ENCODE measurements around the gene CPPED1.

Gene CPPED1, protein sequence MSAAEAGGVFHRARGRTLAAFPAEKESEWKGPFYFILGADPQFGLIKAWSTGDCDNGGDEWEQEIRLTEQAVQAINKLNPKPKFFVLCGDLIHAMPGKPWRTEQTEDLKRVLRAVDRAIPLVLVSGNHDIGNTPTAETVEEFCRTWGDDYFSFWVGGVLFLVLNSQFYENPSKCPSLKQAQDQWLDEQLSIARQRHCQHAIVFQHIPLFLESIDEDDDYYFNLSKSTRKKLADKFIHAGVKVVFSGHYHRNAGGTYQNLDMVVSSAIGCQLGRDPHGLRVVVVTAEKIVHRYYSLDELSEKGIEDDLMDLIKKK

DNA sequence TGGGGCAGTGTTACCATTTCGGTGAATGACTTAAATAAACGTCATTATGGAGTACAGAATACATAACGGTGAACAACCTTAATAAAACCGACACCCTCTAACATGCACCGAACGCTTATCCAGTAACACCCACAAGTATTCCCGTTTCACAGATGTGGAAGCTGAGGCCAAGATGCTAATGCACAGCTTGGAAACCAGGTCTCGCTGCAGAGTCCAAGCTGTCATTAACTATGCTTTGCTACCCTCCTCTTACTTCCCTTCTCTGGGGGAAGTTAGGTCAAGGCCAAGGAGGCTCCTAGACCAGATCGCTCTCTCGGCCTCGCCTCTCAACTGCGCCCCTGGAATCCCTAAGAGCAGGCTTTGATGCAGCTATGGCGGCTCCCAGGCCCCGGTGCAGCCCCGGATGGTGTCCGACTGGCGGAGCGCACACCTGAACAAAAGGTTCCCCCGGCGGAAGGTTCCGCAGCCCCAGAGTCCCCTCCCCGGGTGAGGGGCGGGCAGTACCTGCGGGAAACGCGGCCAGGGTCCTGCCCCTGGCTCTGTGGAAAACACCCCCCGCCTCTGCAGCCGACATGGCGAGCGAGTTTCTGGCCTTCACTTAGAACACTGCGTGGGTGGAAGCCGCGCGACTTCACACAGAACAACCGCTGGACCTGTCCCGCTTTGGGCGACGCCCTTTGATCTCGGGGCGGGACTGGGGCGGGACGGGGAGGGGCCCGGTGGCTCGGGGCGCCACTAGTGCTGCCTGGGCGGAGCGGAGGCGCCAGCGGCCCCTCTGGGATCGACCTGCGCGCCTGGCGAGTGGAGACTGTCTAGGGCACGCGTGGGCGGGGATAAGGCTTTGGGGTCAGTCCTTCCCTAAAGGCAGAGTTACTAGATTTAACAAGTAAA is at the start of gene CPPED1:
TSS of gene CPPED1 (minus strand) at position 685 of the 891 bp plus-strand sequence. CDS start at position 574, 111 bp downstream.
- no peaks in the 10 kb centered on the region for H3K27me3 ChIP-seq (ENCODE audit: insufficient read depth, low read length)
- H3K4me1 ChIP-seq (ENCODE audit: control insufficient read depth, insufficient read depth, low read length, unreplicated experiment) = peaks cover 25% of the 10 kb centered on the region
- peak within 1 kb of the TSS; percentile 99 for H3K27ac ChIP-seq (ENCODE audit: low read depth, low read length)
- H3K36me3 ChIP-seq (ENCODE audit: insufficient read depth, low read length) = no peaks in the 10 kb centered on the region
- H2AFZ ChIP-seq (ENCODE audit: low read length, unreplicated experiment) = peak within 1 kb of the TSS; percentile 71
- peaks cover 17% of the 10 kb centered on the region for H3K79me2 ChIP-seq (ENCODE audit: control insufficient read depth, insufficient read depth, low read length, unreplicated experiment)
- peak within 1 kb of the TSS; percentile 78 for H3K4me3 ChIP-seq (ENCODE audit: low read depth, low read length)

DNA sequence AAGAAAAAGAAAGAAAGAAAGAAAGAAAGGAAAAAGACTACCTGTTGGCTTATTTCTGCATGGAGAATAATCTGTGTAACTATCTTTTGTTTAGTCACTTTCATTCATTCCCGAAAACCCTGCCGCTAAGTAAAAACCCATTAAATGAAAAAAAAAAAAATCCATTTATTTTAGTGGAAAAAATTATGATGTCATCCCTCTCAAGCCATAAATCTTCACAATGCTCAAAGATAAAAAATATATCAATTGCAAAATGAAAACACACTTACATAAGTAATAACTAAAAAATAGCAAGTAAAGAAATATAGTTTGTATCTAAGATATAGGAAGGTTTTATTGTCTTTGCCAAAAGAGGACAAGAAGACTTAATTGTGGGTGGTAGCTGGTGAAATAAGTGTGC is 46.5 kb upstream of the CPPED1 start:
- no peak overlapping the region for H2AFZ ChIP-seq (ENCODE audit: low read length, unreplicated experiment)
- no peaks in the 10 kb centered on the region for H3K36me3 ChIP-seq (ENCODE audit: insufficient read depth, low read length)

DNA sequence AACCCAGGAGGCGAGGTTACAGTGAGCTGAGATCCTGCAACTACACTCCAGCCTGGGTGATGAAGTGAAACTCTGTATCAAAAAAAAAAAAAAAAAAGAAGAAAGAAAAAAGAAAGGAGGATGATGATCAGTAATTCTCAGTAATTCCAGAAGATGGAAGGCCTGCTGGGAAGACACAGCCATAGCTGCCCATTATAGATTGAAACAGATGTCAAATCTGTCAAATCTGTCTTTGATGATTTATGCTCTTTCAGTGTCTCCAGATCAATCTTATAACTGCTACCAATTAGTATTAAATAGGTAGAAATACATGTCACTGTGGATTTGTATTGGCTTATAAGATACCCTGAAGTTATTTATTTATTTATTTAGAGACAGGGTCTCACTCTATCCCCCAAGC is 42.9 kb upstream of the CPPED1 start:
- Histone ChIP-seq H3K4me1 (ENCODE audit: control insufficient read depth, insufficient read depth, low read length, unreplicated experiment) (no peaks in the 10 kb centered on the region), H3K27ac (ENCODE audit: low read depth, low read length) (no peak overlapping the region), H3K27me3 (ENCODE audit: insufficient read depth, low read length) (no peaks in the 10 kb centered on the region), H3K36me3 (ENCODE audit: insufficient read depth, low read length) (no peaks in the 10 kb centered on the region), H3K79me2 (ENCODE audit: control insufficient read depth, insufficient read depth, low read length, unreplicated experiment) (no peaks in the 10 kb centered on the region), H2AFZ (ENCODE audit: low read length, unreplicated experiment) (no peak overlapping the region), H3K4me3 (ENCODE audit: low read depth, low read length) (no peak overlapping the region)

More for the DNA sequence above, 46.5 kb upstream of the CPPED1 start:
- no peak overlapping the region for H3K4me3 ChIP-seq (ENCODE audit: low read depth, low read length)
- H3K79me2 ChIP-seq (ENCODE audit: control insufficient read depth, insufficient read depth, low read length, unreplicated experiment) = no peaks in the 10 kb centered on the region
- H3K4me1 ChIP-seq (ENCODE audit: control insufficient read depth, insufficient read depth, low read length, unreplicated experiment) = no peaks in the 10 kb centered on the region
- no peaks in the 10 kb centered on the region for H3K27me3 ChIP-seq (ENCODE audit: insufficient read depth, low read length)
- no peak overlapping the region for H3K27ac ChIP-seq (ENCODE audit: low read depth, low read length)

DNA sequence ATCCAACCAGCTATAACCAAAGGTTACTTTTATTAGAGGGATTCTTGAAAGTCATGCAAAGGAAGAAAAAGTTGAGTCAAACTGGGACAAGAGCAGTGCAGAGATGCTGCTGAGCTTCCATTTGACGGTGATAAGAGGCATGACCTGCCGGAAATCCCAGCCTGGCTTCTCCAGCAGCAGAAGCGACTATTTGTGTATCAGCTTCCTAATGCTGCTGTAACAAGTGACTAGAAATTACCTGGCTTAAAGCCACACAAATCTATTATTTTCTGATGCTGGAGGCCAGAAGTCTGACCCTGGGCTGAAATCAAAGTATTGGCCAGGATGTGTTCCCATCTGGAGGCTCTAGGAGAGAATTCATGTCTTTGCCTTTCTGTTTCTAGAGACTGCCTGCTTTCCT is 41.6 kb upstream of the CPPED1 start:
- H3K36me3 ChIP-seq (ENCODE audit: insufficient read depth, low read length) = no peaks in the 10 kb centered on the region
- no peaks in the 10 kb centered on the region for H3K79me2 ChIP-seq (ENCODE audit: control insufficient read depth, insufficient read depth, low read length, unreplicated experiment)

DNA sequence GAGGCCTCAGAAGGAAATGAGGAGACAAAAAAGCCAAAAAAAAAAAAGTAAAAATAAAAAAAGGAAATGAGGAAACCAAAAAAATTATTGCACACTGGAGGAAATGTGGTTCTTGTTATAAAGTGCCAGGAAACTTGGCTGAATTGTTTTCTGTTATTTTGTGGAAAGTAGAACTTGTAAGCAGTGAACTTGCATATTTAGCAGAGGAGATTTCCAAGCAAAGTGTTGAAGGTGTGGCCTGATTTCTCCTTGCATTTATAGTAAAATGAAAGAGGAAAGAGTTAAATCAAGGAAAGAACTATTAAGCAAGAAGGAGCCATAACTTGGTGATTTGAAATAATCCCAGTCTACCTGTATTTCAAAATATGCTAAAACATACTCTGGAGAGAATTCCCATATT is 34.1 kb upstream of the CPPED1 start:
- Histone ChIP-seq H2AFZ (ENCODE audit: low read length, unreplicated experiment) (no peak overlapping the region), H3K27me3 (ENCODE audit: insufficient read depth, low read length) (no peaks in the 10 kb centered on the region), H3K36me3 (ENCODE audit: insufficient read depth, low read length) (no peaks in the 10 kb centered on the region), H3K4me3 (ENCODE audit: low read depth, low read length) (no peak overlapping the region), H3K27ac (ENCODE audit: low read depth, low read length) (no peak overlapping the region), H3K79me2 (ENCODE audit: control insufficient read depth, insufficient read depth, low read length, unreplicated experiment) (no peaks in the 10 kb centered on the region), H3K4me1 (ENCODE audit: control insufficient read depth, insufficient read depth, low read length, unreplicated experiment) (no peaks in the 10 kb centered on the region)

More for the DNA sequence above, 41.6 kb upstream of the CPPED1 start:
- Histone ChIP-seq H3K4me3 (ENCODE audit: low read depth, low read length) (no peak overlapping the region), H3K27ac (ENCODE audit: low read depth, low read length) (no peak overlapping the region), H2AFZ (ENCODE audit: low read length, unreplicated experiment) (no peak overlapping the region), H3K27me3 (ENCODE audit: insufficient read depth, low read length) (no peaks in the 10 kb centered on the region), H3K4me1 (ENCODE audit: control insufficient read depth, insufficient read depth, low read length, unreplicated experiment) (no peaks in the 10 kb centered on the region)

DNA sequence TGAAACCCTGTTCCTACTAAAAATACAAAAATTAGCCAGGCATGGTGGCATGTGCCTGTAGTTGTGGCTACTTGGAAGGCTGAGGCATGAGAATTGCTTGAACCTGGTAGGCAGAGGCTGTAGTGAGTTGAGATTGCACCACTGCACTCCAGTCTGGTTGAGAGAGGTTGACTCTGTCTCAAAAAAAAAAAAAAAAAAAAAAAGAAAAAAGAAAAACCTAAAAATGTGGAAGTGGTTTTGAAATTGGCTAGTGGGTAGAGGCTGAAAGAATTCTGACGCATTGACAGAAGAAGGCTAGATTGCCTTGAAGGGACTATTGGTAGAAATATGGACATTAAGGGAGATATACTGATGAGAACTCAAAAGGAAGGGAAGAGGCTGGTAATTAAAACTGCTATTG is 33.6 kb upstream of the CPPED1 start:
- Histone ChIP-seq H3K27me3 (ENCODE audit: insufficient read depth, low read length) (no peaks in the 10 kb centered on the region), H3K36me3 (ENCODE audit: insufficient read depth, low read length) (no peaks in the 10 kb centered on the region), H3K79me2 (ENCODE audit: control insufficient read depth, insufficient read depth, low read length, unreplicated experiment) (no peaks in the 10 kb centered on the region), H3K4me3 (ENCODE audit: low read depth, low read length) (no peak overlapping the region), H3K27ac (ENCODE audit: low read depth, low read length) (no peak overlapping the region), H3K4me1 (ENCODE audit: control insufficient read depth, insufficient read depth, low read length, unreplicated experiment) (no peaks in the 10 kb centered on the region), H2AFZ (ENCODE audit: low read length, unreplicated experiment) (no peak overlapping the region)

DNA sequence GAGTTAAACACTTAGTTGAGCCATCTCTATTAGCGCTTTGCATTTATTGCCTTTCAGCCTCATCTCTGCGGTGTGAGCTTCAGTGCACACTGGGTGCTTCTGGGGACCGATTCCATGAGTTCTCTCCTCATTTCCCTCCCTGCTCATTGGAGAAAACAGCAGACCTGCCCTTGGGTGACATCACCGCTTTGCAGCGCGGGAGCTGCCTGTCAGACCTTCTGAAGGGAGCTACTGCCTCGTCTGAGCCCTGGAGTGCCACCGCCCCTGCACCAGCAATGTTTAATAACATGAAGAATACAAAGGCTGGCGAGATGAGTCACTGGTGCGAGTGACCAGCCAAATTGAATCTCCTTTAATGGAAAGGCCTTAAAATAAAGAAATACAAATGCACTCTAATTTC is 30.2 kb upstream of the CPPED1 start:
- H2AFZ ChIP-seq (ENCODE audit: low read length, unreplicated experiment) = no peak overlapping the region
- no peak overlapping the region for H3K27ac ChIP-seq (ENCODE audit: low read depth, low read length)
- no peaks in the 10 kb centered on the region for H3K79me2 ChIP-seq (ENCODE audit: control insufficient read depth, insufficient read depth, low read length, unreplicated experiment)
- no peaks in the 10 kb centered on the region for H3K36me3 ChIP-seq (ENCODE audit: insufficient read depth, low read length)
- no peaks in the 10 kb centered on the region for H3K27me3 ChIP-seq (ENCODE audit: insufficient read depth, low read length)
- no peak overlapping the region for H3K4me3 ChIP-seq (ENCODE audit: low read depth, low read length)
- no peaks in the 10 kb centered on the region for H3K4me1 ChIP-seq (ENCODE audit: control insufficient read depth, insufficient read depth, low read length, unreplicated experiment)

DNA sequence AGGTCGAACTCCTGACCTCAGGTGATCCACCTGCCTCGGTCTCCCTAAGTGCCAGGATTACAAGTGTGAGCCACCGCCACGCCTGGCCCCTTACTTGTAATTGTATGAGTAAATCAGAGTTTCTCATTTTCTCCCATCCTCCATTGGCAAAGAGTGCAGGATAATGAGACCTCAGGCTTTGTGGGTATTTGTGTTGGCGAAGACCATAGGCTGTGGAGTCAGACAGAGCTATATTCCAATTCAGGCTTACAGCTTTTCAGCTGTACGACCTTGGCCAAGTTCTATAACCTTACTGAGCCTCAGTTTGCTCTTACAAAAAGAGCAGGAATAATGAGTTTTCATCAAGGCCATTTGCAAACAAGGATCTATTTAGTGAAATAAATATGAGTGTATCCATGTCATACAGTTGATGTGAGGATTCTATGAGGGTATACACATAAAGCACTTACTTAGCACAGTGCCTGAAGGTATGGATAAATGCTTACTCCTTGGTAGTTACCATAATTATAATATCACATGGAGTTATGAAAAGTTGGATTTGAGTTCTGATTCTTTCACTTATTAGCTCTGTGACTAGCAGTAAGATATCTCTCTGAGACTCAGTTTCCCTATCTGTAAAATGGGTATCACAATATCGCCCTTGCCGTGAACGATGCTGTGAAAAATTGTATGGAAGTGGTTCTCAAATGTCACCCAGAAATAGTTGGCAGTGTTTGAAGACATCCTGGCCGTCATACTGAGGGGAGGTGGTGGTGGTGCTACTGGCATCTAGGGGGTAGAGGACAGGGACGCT is 25.6 kb upstream of the CPPED1 start:
- no peaks in the 10 kb centered on the region for H3K79me2 ChIP-seq (ENCODE audit: control insufficient read depth, insufficient read depth, low read length, unreplicated experiment)
- H3K36me3 ChIP-seq (ENCODE audit: insufficient read depth, low read length) = no peaks in the 10 kb centered on the region
- H3K4me1 ChIP-seq (ENCODE audit: control insufficient read depth, insufficient read depth, low read length, unreplicated experiment) = no peaks in the 10 kb centered on the region
- peaks cover 4% of the 10 kb centered on the region; the same call in 1 of the 2 replicates for H3K27me3 ChIP-seq (ENCODE audit: insufficient read depth, low read length)
- H3K27ac ChIP-seq (ENCODE audit: low read depth, low read length) = no peak overlapping the region
- H3K4me3 ChIP-seq (ENCODE audit: low read depth, low read length) = no peak overlapping the region
- H2AFZ ChIP-seq (ENCODE audit: low read length, unreplicated experiment) = no peak overlapping the region

DNA sequence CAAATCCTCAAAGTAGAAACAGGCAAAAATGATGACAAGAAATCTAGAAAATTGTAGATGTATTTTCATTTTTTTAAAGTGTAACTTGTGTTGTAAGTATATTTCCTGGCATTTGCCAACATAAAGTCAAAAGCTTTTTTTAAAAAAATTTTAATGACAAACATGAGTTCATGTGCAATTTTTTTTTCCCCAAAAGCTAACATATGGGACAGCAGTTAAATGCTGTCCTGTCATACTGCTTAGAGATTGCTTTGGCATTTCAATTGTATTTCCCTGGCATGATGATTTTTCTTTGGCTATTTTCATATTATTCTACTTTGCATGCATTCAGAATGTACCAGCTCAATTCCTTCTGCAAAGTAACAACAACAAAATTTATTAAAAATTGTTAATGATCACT is 24.5 kb upstream of the CPPED1 start:
- H3K36me3 ChIP-seq (ENCODE audit: insufficient read depth, low read length) = no peaks in the 10 kb centered on the region
- H3K4me3 ChIP-seq (ENCODE audit: low read depth, low read length) = no peak overlapping the region
- H2AFZ ChIP-seq (ENCODE audit: low read length, unreplicated experiment) = no peak overlapping the region
- H3K27ac ChIP-seq (ENCODE audit: low read depth, low read length) = no peak overlapping the region
- H3K79me2 ChIP-seq (ENCODE audit: control insufficient read depth, insufficient read depth, low read length, unreplicated experiment) = no peaks in the 10 kb centered on the region
- H3K4me1 ChIP-seq (ENCODE audit: control insufficient read depth, insufficient read depth, low read length, unreplicated experiment) = no peaks in the 10 kb centered on the region
- peaks cover 4% of the 10 kb centered on the region; the same call in 1 of the 2 replicates for H3K27me3 ChIP-seq (ENCODE audit: insufficient read depth, low read length)

DNA sequence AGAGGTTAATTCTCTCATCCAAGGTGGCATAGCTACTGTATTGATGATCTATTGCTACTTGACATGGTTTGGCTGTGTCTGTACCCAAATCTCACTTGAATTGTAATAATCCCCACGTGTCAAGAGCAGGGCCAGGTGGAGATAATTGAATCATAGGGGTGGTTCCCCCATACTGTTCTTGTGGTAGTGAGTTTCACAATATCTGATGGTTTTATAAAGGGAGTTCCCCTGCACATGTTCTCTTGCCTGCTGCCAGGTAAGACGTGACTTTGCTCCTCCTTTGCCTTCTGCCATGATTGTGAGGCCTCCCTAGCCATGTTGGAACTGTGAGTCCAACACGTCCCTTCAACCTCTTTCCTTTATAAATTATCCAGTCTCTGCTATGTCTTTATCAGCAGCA is 22.9 kb upstream of the CPPED1 start:
- H3K4me1 ChIP-seq (ENCODE audit: control insufficient read depth, insufficient read depth, low read length, unreplicated experiment) = no peaks in the 10 kb centered on the region
- no peaks in the 10 kb centered on the region for H3K79me2 ChIP-seq (ENCODE audit: control insufficient read depth, insufficient read depth, low read length, unreplicated experiment)
- no peak overlapping the region for H2AFZ ChIP-seq (ENCODE audit: low read length, unreplicated experiment)
- no peak overlapping the region for H3K27ac ChIP-seq (ENCODE audit: low read depth, low read length)
- H3K36me3 ChIP-seq (ENCODE audit: insufficient read depth, low read length) = no peaks in the 10 kb centered on the region
- H3K4me3 ChIP-seq (ENCODE audit: low read depth, low read length) = no peak overlapping the region
- H3K27me3 ChIP-seq (ENCODE audit: insufficient read depth, low read length) = peaks cover 4% of the 10 kb centered on the region; the same call in 1 of the 2 replicates
